T-helper 22 cell (primary cell): ENCODE data around the gene PROM2.

Source experiments
- DNase-seq: peaks from one replicate; pipeline ENCODE4 v3.0.0-alpha.2; 2020; ENCODE audit warnings: low read depth

The PROM2 gene

DNA sequence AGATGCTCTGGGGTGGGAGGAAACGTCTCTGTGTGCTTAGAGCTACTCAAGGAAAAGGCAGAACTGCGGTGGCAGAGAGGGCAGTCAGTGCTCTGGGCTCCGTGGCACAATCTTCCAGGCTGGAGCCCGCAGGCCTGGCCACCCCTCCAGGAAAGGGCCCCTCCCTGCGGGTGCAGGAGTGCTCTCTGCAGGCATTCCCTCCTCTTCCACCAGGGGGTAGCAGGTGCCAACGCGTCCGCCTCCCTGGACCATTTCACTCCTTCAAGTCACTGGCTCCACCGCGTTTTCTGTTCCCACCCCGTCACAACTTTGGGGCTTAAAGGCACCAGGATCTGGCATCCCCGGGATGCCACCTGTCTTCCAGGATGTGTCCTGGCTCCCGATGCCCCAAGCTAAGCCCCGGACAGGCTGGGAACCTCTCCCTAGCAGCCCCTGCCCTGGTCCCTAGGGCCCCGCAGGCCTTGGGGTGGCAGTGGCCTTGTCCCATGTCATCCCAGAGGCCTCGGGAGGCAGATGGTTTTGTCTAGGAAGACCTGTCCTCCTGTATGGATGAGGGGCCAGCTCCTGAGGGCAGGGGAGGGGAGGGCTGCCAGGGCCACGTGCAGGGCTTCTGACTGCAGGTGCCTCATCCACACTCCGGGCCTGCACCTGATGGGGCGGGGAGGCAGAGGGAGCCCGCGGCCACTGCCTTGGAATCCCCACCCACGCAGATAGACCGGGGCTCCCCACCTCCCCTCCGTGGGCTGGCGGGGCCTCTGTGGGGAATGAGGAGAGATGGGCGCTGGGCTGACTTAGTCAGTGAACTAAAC is 49.3 kb downstream of the PROM2 start:
- no peak for DNase-seq

DNA sequence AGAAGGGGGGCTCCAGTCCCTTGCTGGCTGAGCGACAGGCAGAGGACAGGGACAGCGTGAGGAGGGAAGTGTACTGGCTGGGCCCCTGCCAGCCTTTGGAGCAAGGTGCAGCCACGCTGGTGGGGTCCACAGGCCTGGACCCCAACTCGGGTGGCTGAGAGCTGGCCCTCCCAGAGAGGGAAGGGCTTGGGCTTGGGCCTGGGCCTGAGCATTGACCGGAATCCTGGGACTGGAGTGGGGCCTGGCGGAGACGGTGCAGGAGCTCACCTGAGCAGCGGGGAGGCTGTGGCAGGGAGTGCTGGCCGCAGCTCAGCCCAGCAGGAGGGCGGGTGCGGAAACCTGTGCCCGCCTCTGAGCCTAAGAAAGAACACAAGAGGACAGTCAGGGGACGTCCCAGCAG is 50.8 kb downstream of the PROM2 start:
- no peak for DNase-seq

DNA sequence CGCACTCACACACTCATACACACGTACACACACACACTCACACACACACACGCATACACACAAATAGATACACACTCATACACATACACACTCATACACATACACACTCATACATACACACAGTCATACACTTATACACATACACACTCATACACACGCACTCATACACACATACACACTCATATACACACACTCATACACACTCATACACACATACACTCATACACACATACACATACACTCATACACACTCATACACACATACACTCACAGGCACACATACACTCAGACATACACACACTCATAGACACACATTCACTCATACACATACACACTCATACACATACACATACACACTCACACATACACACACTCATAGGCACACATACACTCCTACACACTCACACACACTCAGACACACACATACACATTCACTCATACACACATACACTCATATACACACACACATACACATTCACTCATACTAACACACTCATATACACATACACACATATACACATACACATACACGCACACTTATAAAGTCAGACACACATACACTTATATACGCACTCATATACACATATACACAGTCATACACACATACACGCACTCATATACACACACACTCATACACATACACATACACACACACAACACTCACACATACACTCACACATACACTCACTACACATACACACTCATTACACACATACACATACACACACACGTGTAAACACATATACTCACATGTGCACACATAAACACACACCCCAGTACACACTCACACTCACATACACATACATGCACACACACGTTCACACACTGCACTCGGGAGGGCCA is 51.6 kb downstream of the PROM2 start:
- no peak for DNase-seq

DNA sequence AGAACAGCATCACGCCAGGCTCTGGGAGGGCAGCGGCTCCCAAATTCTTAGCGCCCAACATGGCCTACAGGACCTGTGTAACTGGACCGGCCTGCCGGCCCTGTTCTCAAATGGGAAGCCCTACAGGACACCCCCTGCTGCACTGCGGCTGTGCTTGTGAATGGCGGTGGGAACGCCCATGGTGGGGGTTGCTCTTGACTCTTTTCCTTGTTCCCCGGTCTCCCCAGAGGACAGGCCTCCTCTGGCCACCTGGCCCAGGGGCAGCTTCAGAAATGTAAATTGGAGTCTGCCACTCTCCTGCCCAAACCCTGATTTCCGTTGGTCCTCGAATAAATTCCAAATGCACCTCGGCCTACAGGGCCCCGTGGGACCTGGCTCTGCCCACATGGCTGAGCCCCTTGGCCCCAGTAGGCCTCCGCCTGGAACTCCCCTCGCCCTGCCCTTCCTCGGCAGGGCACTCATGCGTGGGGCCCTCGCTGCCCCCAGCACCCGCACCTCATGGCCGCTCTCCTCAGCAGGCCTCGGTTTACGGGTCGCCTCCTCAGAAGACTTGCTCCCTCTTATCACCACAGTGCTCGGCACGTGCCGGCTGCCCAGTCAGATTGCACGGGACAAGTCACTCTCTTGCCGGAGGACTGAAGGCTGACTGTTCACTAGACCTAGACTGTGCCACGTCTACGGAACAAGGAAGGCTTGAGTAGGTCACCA is 52.3 kb downstream of the PROM2 start:
- no peak for DNase-seq

GRCh38 chr2:95327861-95328260 is 53.6 kb downstream of the PROM2 start:
- no peak for DNase-seq

DNA sequence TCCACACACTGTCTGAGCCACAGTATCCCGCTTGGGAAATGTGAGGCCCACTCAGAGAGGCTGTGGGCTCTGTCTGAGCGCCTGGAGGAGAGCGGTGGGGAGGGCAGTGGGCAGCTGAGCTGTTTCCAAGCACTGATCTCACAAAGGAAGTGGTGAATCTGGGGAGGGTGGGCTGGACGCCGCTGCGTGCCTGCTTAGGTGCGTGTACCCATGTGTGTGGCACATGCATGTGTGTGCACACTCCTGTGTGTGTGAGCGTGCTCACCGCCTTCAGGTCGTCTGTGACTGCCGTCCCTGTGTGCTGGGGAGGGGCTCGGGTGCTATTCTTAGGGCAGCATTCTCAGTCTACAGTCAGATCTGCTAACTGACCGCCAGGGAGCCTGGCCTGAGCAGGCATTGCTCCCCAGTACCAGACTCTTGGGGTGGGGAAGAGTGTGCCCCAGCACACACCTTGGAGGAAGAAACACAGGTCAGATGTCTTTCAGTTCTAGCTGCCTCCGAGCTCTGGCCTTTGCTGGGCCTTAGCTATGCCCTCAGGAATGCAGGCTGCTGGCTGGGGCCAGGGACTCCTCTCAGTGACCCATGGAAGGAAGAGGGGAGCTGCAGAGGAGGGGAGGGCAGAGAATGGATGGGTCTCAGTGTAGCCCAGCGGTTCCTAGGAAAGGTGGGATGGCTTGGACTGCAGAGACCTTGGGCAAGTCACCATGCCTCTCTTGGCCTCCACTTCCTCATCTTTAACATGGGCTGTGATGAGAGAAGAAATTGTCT is 54.3 kb downstream of the PROM2 start:
- no peak for DNase-seq

DNA sequence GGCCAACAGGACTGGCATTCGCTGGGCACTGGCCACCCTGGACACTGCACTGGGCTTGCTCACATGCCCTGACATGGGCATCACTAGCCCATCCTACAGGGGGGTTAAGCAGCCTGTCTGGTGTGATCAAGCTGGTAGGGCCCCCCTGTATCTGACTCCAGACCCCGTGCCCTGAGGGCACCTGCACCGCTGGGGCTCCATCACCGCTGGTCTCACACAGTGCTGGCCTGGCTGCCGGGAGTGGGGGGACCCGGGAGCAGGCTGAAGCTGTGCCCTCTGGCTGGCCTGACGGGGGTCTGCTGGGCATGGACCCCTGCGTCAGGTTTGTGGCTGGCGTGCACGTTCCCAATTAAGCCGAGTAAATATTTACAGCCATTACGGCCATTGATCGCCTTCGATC is 55.2 kb downstream of the PROM2 start:
- no peak for DNase-seq

- DNase-seq, result no peak
Observed at GRCh38 chr2:95329891-95330793, 55.9 kb downstream of the PROM2 start.

DNA sequence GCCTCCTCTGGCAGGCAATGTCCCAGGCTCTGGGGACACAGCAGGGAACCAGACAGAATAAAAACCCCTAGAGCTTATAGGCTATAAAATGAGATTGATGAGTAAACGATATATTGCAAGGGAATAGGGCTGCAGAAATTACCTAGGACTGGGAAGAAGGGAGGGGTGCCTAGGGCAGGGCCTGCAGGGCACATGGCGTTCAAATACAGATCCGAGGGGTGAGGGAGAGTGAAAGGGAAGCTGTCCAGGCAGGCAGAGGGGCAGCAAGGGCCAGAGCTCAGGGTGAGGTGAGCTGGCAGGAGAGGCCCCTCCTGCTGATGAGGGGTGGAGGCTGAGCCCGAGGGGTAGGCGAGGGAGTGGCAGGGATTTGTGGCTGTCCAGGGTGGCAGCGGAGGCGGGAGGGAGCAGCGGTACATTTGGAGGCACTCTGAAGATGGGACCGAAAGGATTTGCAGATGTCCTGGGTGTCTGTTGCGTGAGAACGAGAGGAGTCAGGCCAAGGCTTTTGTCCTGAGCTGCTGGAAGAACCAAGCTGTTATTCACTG is 56.6 kb downstream of the PROM2 start:
- no peak for DNase-seq

DNA sequence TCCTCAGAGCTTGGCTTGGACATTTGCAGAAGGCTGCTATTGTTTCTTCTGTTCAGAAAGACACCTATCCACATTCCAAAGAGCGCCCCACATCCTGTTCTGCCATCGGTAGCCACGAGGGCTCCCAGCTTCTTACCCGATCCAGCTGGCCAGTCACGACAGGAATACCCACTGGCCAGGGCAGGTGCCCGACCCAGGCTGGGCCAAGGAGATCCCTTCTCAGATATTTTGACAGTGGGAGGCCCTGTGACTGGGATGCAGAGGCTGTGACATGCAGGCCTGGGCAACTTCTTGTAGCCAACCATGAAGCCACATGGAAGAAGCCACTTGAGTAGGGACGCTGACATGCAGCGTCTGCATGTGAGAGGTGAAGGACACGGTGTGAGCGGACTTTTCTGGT is 57.4 kb downstream of the PROM2 start:
- no peak for DNase-seq

- no peak for DNase-seq
Observed at GRCh38 chr2:95332036-95332435, 57.8 kb downstream of the PROM2 start.

- no peak for DNase-seq
Observed at GRCh38 chr2:95333056-95333455, 58.8 kb downstream of the PROM2 start.

- DNase-seq, result no peak
Observed at GRCh38 chr2:95333888-95334338, 59.7 kb downstream of the PROM2 start.

DNA sequence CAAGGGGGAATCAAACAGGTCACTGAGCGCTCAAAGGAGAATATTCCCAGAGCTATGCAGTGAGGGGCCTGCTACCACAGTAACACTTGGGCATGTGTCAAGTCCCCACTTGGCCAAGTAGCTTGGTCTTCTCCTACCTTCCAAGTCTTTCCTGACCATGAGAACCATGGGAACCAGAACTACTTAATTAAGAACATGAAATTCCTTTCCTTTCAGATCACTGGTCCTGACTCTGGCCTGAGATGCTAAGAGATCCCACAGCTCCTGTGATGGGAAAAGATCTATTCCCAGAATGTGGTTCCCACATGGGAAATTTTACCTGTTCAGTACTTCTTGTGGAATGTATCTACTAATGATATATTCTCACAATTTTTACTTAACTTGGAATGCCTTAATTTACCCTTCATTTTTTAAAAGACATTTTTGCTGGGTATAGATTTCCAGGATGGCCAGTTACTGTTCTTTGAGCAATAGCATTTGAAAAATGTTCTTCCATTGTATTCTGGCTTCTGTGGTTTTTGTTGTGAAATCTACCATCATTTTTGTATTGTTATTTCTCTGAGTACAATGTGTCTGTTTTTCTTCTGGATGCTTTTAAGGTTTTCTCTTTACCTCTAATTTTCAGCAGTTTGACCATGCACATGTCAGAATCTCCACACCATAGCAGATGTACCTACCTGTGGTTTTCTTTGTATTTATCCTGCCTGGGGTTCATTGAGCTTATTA is 60.8 kb downstream of the PROM2 start:
- DNase-seq, result no peak

DNA sequence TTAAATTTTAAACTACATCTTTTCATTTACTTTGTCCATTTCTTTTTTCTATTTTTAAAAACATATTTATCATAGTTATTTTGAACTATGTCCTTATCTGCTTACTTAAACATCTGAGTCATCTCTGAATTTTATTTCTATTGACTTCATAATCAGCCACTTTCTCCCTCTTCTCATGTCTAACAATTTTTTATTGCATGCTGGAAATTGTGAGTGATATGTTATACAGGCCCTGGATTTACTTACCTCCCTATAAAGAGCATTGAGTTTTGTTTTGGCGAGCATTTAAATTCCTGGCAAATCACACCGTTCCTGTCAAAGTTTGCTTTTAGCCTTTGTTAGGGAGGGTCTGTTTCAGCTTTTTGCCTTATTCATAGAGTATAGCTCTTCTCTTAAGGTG is 62.2 kb downstream of the PROM2 start:
- DNase-seq, result no peak

GRCh38 chr2:95337829-95338228 is 63.6 kb downstream of the PROM2 start:
- no peak for DNase-seq
